HepG2 (cell line): ENCODE results near the gene RIPOR1. TPM values are rescaled to one million over a fixed set of nuclear protein-coding genes. Genes with fewer than 3 reads are reported as not detected.

Experiments
- FOXA1 ChIP-seq, 2 experiments: fragments of 450-650 bp in 1 of 2; sonication (generic) in 1 of 2; formaldehyde crosslinking in 1 of 2; IDR thresholded peaks; 2 replicates each; pipeline versions ENCODE4 v1.4.0 to v1.6.1; 2016 to 2020; ENCODE audit warnings: missing genetic modification reagents in 1 of 2
- FOXJ3 ChIP-seq: sonication (generic); formaldehyde crosslinking; IDR thresholded peaks from 2 replicates; pipeline ENCODE4 v1.4.0; 2020; ENCODE audit warnings: missing genetic modification reagents, mild to moderate bottlenecking, borderline replicate concordance
- GMEB1 ChIP-seq: sonication (generic); formaldehyde crosslinking; IDR thresholded peaks from 2 replicates; pipeline ENCODE4 v1.5.1; 2020; ENCODE audit warnings: missing genetic modification reagents, mild to moderate bottlenecking, borderline replicate concordance
- GTF3A ChIP-seq: sonication (generic); formaldehyde crosslinking; conservative IDR thresholded peaks from 2 replicates; pipeline ENCODE4 v1.4.0; 2020; ENCODE audit warnings: mild to moderate bottlenecking, missing genetic modification reagents
- LCORL ChIP-seq, 2 experiments: fragments of 450-650 bp in 1 of 2; sonication (generic) in 1 of 2; formaldehyde crosslinking in 1 of 2; IDR thresholded peaks; 2 replicates each; pipeline versions ENCODE4 v1.5.0 to v1.6.1; 2017 to 2020; ENCODE audit warnings: antibody characterized with exemption in 1 of 2, missing genetic modification reagents in 1 of 2
- MAFF ChIP-seq: IDR thresholded peaks from 2 replicates; pipeline ENCODE4 v1.6.1; 2011; ENCODE audit warnings: low read depth, low read length, improper control_type of control experiment
- MAFK ChIP-seq, 2 experiments: IDR thresholded peaks in 1 of 2; conservative IDR thresholded peaks in 1 of 2; 2 replicates each; pipeline ENCODE4 v1.6.1; 2011; ENCODE audit warnings: improper control_type of control experiment in 2 of 2, low read length in 2 of 2
- MED1 ChIP-seq: sonication (generic); formaldehyde crosslinking; IDR thresholded peaks from 2 replicates; pipeline ENCODE4 v1.4.0; 2020; ENCODE audit warnings: missing genetic modification reagents
- MIER3 ChIP-seq: IDR thresholded peaks from 2 replicates; pipeline ENCODE4 v1.6.1; 2016; ENCODE audit warnings: missing compliant biosample characterization, borderline replicate concordance
- MXD1 ChIP-seq: sonication (generic); formaldehyde crosslinking; IDR thresholded peaks from 2 replicates; pipeline ENCODE4 v1.4.0; 2020; ENCODE audit warnings: mild to moderate bottlenecking, missing genetic modification reagents
- PAWR ChIP-seq: sonication (generic); formaldehyde crosslinking; IDR thresholded peaks from 2 replicates; pipeline ENCODE4 v1.4.0; 2020; ENCODE audit warnings: missing genetic modification reagents, mild to moderate bottlenecking, borderline replicate concordance
- POLR2A ChIP-seq, 2 experiments: IDR thresholded peaks; 2 replicates each; pipeline ENCODE4 v1.6.1; 2011; ENCODE audit warnings: low read depth in 2 of 2, low read length in 2 of 2, mild to moderate bottlenecking in 1 of 2, moderate library complexity in 1 of 2; ENCODE audit not compliant: insufficient read depth in 1 of 2
- SYNCRIP ChIP-seq: fragments of 200-400 bp; formaldehyde crosslinking; IDR thresholded peaks from 2 replicates; pipeline ENCODE4 v1.6.1; 2018; ENCODE audit warnings: mild to moderate bottlenecking, low read depth, low read length; ENCODE audit not compliant: insufficient read depth
- TIGD3 ChIP-seq: sonication (generic); formaldehyde crosslinking; IDR thresholded peaks from 2 replicates; pipeline ENCODE4 v1.5.1; 2020; ENCODE audit warnings: mild to moderate bottlenecking, missing genetic modification reagents, borderline replicate concordance
- TP53 ChIP-seq: sonication (generic); formaldehyde crosslinking; conservative IDR thresholded peaks from 2 replicates; pipeline ENCODE4 v1.4.0; 2020; ENCODE audit warnings: missing genetic modification reagents
- TRIM22 ChIP-seq: fragments of 450-650 bp; IDR thresholded peaks from 2 replicates; pipeline ENCODE4 v1.6.1; 2017
- ZFX ChIP-seq: sonication (generic); formaldehyde crosslinking; IDR thresholded peaks from 2 replicates; pipeline ENCODE4 v1.4.0; 2020; ENCODE audit warnings: mild to moderate bottlenecking, low read depth, missing genetic modification reagents, moderate library complexity
- ZNF10 ChIP-seq: sonication (generic); formaldehyde crosslinking; IDR thresholded peaks from 2 replicates; pipeline ENCODE4 v1.4.0; 2020; ENCODE audit warnings: mild to moderate bottlenecking, low read depth, missing genetic modification reagents, borderline replicate concordance
- ZNF143 ChIP-seq: sonication (generic); formaldehyde crosslinking; IDR thresholded peaks from 2 replicates; pipeline ENCODE4 v1.4.0; 2020; ENCODE audit warnings: missing genetic modification reagents
- ZNF296 ChIP-seq: sonication (generic); formaldehyde crosslinking; conservative IDR thresholded peaks from 2 replicates; pipeline ENCODE4 v1.5.0; 2020; ENCODE audit warnings: mild to moderate bottlenecking, missing genetic modification reagents
- ZNF337 ChIP-seq: sonication (generic); formaldehyde crosslinking; IDR thresholded peaks from 2 replicates; pipeline ENCODE4 v1.5.1; 2020; ENCODE audit warnings: missing genetic modification reagents, low read depth, mild to moderate bottlenecking, borderline replicate concordance
- ZNF33B ChIP-seq: sonication (generic); formaldehyde crosslinking; IDR thresholded peaks from 2 replicates; pipeline ENCODE4 v1.5.1; 2020; ENCODE audit warnings: mild to moderate bottlenecking, missing genetic modification reagents
- ZNF441 ChIP-seq: sonication (generic); formaldehyde crosslinking; IDR thresholded peaks from 2 replicates; pipeline ENCODE4 v1.7.0; 2021; ENCODE audit warnings: missing genetic modification reagents, borderline replicate concordance
- ZNF672 ChIP-seq: sonication (generic); formaldehyde crosslinking; IDR thresholded peaks from 2 replicates; pipeline ENCODE4 v1.8.1; 2022; ENCODE audit warnings: missing genetic modification reagents
- ZNF737 ChIP-seq: sonication (generic); formaldehyde crosslinking; IDR thresholded peaks from 2 replicates; pipeline ENCODE4 v1.5.0; 2020; ENCODE audit warnings: missing genetic modification reagents, mild to moderate bottlenecking, borderline replicate concordance
- ZSCAN9 ChIP-seq: IDR thresholded peaks from 2 replicates; pipeline ENCODE4 v1.6.1; 2016; ENCODE audit warnings: borderline replicate concordance
- polyA plus RNA-seq, 8 experiments: library from polyadenylated mRNA; depleted of rRNA in 3 of 8; stranded (reverse) in 7 of 8; unstranded in 1 of 8; fragments of >200 nt; fragmentation: Illumina TruSeq in 4 of 8; extraction: Trizol in 4 of 8; gene quantifications; 2 replicates each; pipeline versions ENCODE4 v1.2.1 to v1.2.3, GENCODE V29; 2011 to 2016; ENCODE audit warnings: low read depth in 4 of 8, missing spikeins in 1 of 8, mixed read lengths in 1 of 8; ENCODE audit not compliant: insufficient read depth in 1 of 8
- total RNA-seq, 5 experiments: library from RNA; depleted of rRNA; stranded (reverse); fragments of >200 nt; fragmentation: Illumina TruSeq; extraction: Trizol; gene quantifications; 2 replicates each; pipeline ENCODE4 v1.2.3, GENCODE V29; 2016; ENCODE audit warnings: low read depth in 1 of 5

Gene RIPOR1
- total and polyA plus RNA-seq, 2 of the 13 experiments (the other 11 are each of a cell fraction or from before 2014, with no cell fraction given) = 4.6 to 8.1 TPM

- TF ChIP-seq FOXJ3 (CRISPR knock-in tag) (no peak), LCORL (IDR thresholded peaks at IDR 0.05) (no peak), LCORL (CRISPR knock-in tag; IDR thresholded peaks at IDR 0.05) (peak; percentile 78), ZNF143 (CRISPR knock-in tag) (peak; percentile 89), TIGD3 (peak; percentile 81; the same call in 1 of the 2 replicates), MXD1 (peak; percentile 39; the same call in 1 of the 2 replicates), ZSCAN9 (CRISPR knock-in tag) (no peak), TRIM22 (no peak), ZNF737 (no peak), MAFF (no peak), ZFX (CRISPR knock-in tag) (peak; percentile 93), ZNF337 (peak; percentile 53; the same call in 1 of the 2 replicates), GTF3A (CRISPR knock-in tag) (no peak), ZNF672 (CRISPR knock-in tag) (no peak), ZNF441 (CRISPR knock-in tag) (peak; percentile 65; the same call in 1 of the 2 replicates), GMEB1 (CRISPR knock-in tag) (peak; percentile 95), MED1 (CRISPR knock-in tag) (peak; percentile 75), ZNF296 (CRISPR knock-in tag) (no peak), TP53 (CRISPR knock-in tag) (no peak), ZNF33B (CRISPR knock-in tag) (no peak), MAFK (conservative IDR thresholded peaks at IDR 0.05 in 1 of 2, IDR thresholded peaks at IDR 0.05 in 1 of 2; ENCODE audit: low read length in 2 of 2) (no peak), FOXA1 (IDR thresholded peaks at IDR 0.05) (no peak), FOXA1 (CRISPR knock-in tag; IDR thresholded peaks at IDR 0.05) (no peak), PAWR (CRISPR knock-in tag) (no peak), SYNCRIP (no peak), ZNF10 (CRISPR knock-in tag) (no peak), MIER3 (CRISPR knock-in tag) (no peak), POLR2A (IDR thresholded peaks at IDR 0.05; ENCODE audit: insufficient read depth in 1 of 2, low read depth in 2 of 2, low read length in 2 of 2) (peak; percentile 70 to 88)
Observed at GRCh38 chr16:67561824-67562525, 33.3 kb downstream of the RIPOR1 start (continued).
